Activated naive CD8-positive, alpha-beta T cell treated with anti-CD3 and anti-CD28 coated beads, Interleukin-2, amount 50 U/mL, for 24 hours (primary cell): ENCODE measurements around the gene BTNL9.
"Not testable (repeated sequence)": the region's sequence is repeated elsewhere in the genome, so short reads cannot be mapped to it uniquely, and the experiment has no call there.

Experiments used
- ATAC-seq: fragments of 150-1000 bp; cut with Tn5 transposase; one replicate; pipeline ENCODE4 v1.10.0; 2021
- DNase-seq: peaks from one replicate; pipeline ENCODE4 v3.0.0; 2021
- H3K27ac Mint-ChIP-seq: one replicate; pipeline ENCODE4 v1.8.0; 2021; ENCODE audit warnings: mild to moderate bottlenecking, mixed read lengths
- H3K27me3 Mint-ChIP-seq: one replicate; pipeline ENCODE4 v1.8.0; 2021; ENCODE audit warnings: mixed read lengths
- H3K36me3 Mint-ChIP-seq: one replicate; pipeline ENCODE4 v1.8.0; 2021; ENCODE audit warnings: low read depth, mixed read lengths
- H3K4me1 Mint-ChIP-seq: one replicate; pipeline ENCODE4 v1.8.0; 2021; ENCODE audit warnings: mixed read lengths
- H3K4me3 Mint-ChIP-seq: one replicate; pipeline ENCODE4 v1.8.0; 2021; ENCODE audit warnings: mild to moderate bottlenecking, moderate library complexity, mixed read lengths
- H3K9me3 Mint-ChIP-seq: one replicate; pipeline ENCODE4 v1.8.0; 2021; ENCODE audit warnings: mixed read lengths

Gene BTNL9

GRCh38 chr5:181096721-181097382, 56.8 kb downstream of the BTNL9 start:
- ATAC-seq: peak; percentile 80
- H3K9me3 Mint-ChIP-seq, H3K4me3 Mint-ChIP-seq, H3K4me1 Mint-ChIP-seq, H3K36me3 Mint-ChIP-seq, DNase-seq, H3K27ac Mint-ChIP-seq: not testable (repeated sequence)
- peaks cover 33% of the 10 kb centered on the region for H3K27me3 Mint-ChIP-seq

GRCh38 chr5:181097383-181097753, 57.3 kb downstream of the BTNL9 start:
- not testable (repeated sequence) for H3K4me3 Mint-ChIP-seq, ATAC-seq, H3K4me1 Mint-ChIP-seq, H3K36me3 Mint-ChIP-seq, H3K9me3 Mint-ChIP-seq, DNase-seq, H3K27ac Mint-ChIP-seq
- peaks cover 33% of the 10 kb centered on the region for H3K27me3 Mint-ChIP-seq

GRCh38 chr5:181097759-181098491, 57.9 kb downstream of the BTNL9 start:
- H3K27ac Mint-ChIP-seq, ATAC-seq, DNase-seq, H3K4me1 Mint-ChIP-seq, H3K36me3 Mint-ChIP-seq, H3K4me3 Mint-ChIP-seq, H3K9me3 Mint-ChIP-seq: not testable (repeated sequence)
- H3K27me3 Mint-ChIP-seq: peaks cover 33% of the 10 kb centered on the region

- ATAC-seq: no peak
- no peak overlapping the region for H3K27ac Mint-ChIP-seq
- H3K4me3 Mint-ChIP-seq: no peak overlapping the region
- no peaks in the 10 kb centered on the region for H3K9me3 Mint-ChIP-seq
- H3K27me3 Mint-ChIP-seq: peaks cover 29% of the 10 kb centered on the region
- no peak for DNase-seq
- H3K4me1 Mint-ChIP-seq: peaks cover 6% of the 10 kb centered on the region
- H3K36me3 Mint-ChIP-seq: peaks cover under 1% of the 10 kb centered on the region
Observed at GRCh38 chr5:181098762-181099601, 58.9 kb downstream of the BTNL9 start.

GRCh38 chr5:181099602-181100086, 59.6 kb downstream of the BTNL9 start:
- no peaks in the 10 kb centered on the region for H3K9me3 Mint-ChIP-seq
- H3K36me3 Mint-ChIP-seq: peaks cover 2% of the 10 kb centered on the region
- H3K27ac Mint-ChIP-seq: no peak overlapping the region
- ATAC-seq: no peak
- no peak overlapping the region for H3K4me3 Mint-ChIP-seq
- peaks cover 35% of the 10 kb centered on the region for H3K27me3 Mint-ChIP-seq
- no peak for DNase-seq
- peaks cover 13% of the 10 kb centered on the region for H3K4me1 Mint-ChIP-seq

- Mint-ChIP-seq H3K27ac (no peak overlapping the region), H3K9me3 (no peaks in the 10 kb centered on the region)
- ATAC-seq: no peak
Observed at GRCh38 chr5:181100121-181100875, 60.2 kb downstream of the BTNL9 start.

GRCh38 chr5:181101030-181101641, 61.1 kb downstream of the BTNL9 start:
- H3K9me3 Mint-ChIP-seq, H3K36me3 Mint-ChIP-seq, DNase-seq, H3K27ac Mint-ChIP-seq, H3K4me3 Mint-ChIP-seq, ATAC-seq: not testable (repeated sequence)
- H3K4me1 Mint-ChIP-seq: peaks cover 18% of the 10 kb centered on the region
- peaks cover 39% of the 10 kb centered on the region for H3K27me3 Mint-ChIP-seq

More at GRCh38 chr5:181100121-181100875, 60.2 kb downstream of the BTNL9 start:
- Mint-ChIP-seq H3K36me3 (peaks cover 2% of the 10 kb centered on the region), H3K4me3 (no peak overlapping the region), H3K4me1 (peaks cover 15% of the 10 kb centered on the region), H3K27me3 (peaks cover 34% of the 10 kb centered on the region)
- DNase-seq: no peak

- peaks cover 18% of the 10 kb centered on the region for H3K4me1 Mint-ChIP-seq
Observed at GRCh38 chr5:181101930-181102674, 62.0 kb downstream of the BTNL9 start.

GRCh38 chr5:181104259-181104568, 64.1 kb downstream of the BTNL9 start:
- H3K9me3 Mint-ChIP-seq, H3K36me3 Mint-ChIP-seq, ATAC-seq, DNase-seq, H3K27ac Mint-ChIP-seq: not testable (repeated sequence)
- Mint-ChIP-seq H3K27me3 (peaks cover 56% of the 10 kb centered on the region), H3K4me3 (peak overlapping the region; percentile 81), H3K4me1 (peaks cover 18% of the 10 kb centered on the region)

More at GRCh38 chr5:181101930-181102674, 62.0 kb downstream of the BTNL9 start:
- H3K4me3 Mint-ChIP-seq, H3K9me3 Mint-ChIP-seq, H3K27ac Mint-ChIP-seq, DNase-seq, H3K36me3 Mint-ChIP-seq: not testable (repeated sequence)
- ATAC-seq: peak; percentile 79
- peaks cover 45% of the 10 kb centered on the region for H3K27me3 Mint-ChIP-seq

- not testable (repeated sequence) for H3K27ac Mint-ChIP-seq, H3K4me3 Mint-ChIP-seq, DNase-seq, H3K36me3 Mint-ChIP-seq, H3K9me3 Mint-ChIP-seq, ATAC-seq
- peaks cover 54% of the 10 kb centered on the region for H3K27me3 Mint-ChIP-seq
- peaks cover 12% of the 10 kb centered on the region for H3K4me1 Mint-ChIP-seq
Observed at GRCh38 chr5:181104606-181105390, 64.7 kb downstream of the BTNL9 start.

GRCh38 chr5:181105391-181106025, 65.4 kb downstream of the BTNL9 start:
- peaks cover 54% of the 10 kb centered on the region for H3K27me3 Mint-ChIP-seq

GRCh38 chr5:181107699-181108098, 67.6 kb downstream of the BTNL9 start:
- H3K36me3 Mint-ChIP-seq: peaks cover 2% of the 10 kb centered on the region
- no peaks in the 10 kb centered on the region for H3K9me3 Mint-ChIP-seq
- H3K27ac Mint-ChIP-seq: no peak overlapping the region
- no peak for ATAC-seq
- H3K4me1 Mint-ChIP-seq: peaks cover 12% of the 10 kb centered on the region
- DNase-seq: no peak
- H3K4me3 Mint-ChIP-seq: no peak overlapping the region
- peaks cover 65% of the 10 kb centered on the region for H3K27me3 Mint-ChIP-seq

More at GRCh38 chr5:181105391-181106025, 65.4 kb downstream of the BTNL9 start:
- H3K27ac Mint-ChIP-seq: no peak overlapping the region
- DNase-seq (no peak), ATAC-seq (no peak)
- H3K4me1 Mint-ChIP-seq: peaks cover 12% of the 10 kb centered on the region
- H3K9me3 Mint-ChIP-seq: no peaks in the 10 kb centered on the region
- peaks cover 2% of the 10 kb centered on the region for H3K36me3 Mint-ChIP-seq
- H3K4me3 Mint-ChIP-seq: no peak overlapping the region
